Body of pancreas (tissue), 4 donors: ENCODE measurements around the gene STAT5B. TPM values are rescaled to one million over a fixed set of nuclear protein-coding genes. Genes with fewer than 3 reads are reported as not detected.
A peak's percentile ranks its signal among the peaks of the same experiment; 100 is the strongest.

Source experiments
- ATAC-seq: fragments of 150-250 bp; one replicate; pipeline ENCODE4 v1.9.1; 2016
- DNase-seq, 4 donors: peaks; one replicate each; pipeline ENCODE4 v3.0.0-alpha.2; 2019
- H3K27ac ChIP-seq, 4 donors: fragments of 200-600 bp; sonication (generic); 1 replicate in 3 of 4; 2 replicates in 1 of 4; pipeline versions ENCODE4 v1.5.1 to v1.6.1; 2016 to 2019; ENCODE audit warnings: mild to moderate bottlenecking in 1 of 4, mixed read lengths in 1 of 4, moderate library complexity in 1 of 4
- H3K27me3 ChIP-seq, 2 donors: fragments of 200-600 bp; sonication (generic); one replicate each; pipeline ENCODE4 v1.6.0; 2016; ENCODE audit warnings: mild to moderate bottlenecking in 1 of 2
- H3K36me3 ChIP-seq, 2 donors: fragments of 200-600 bp; sonication (generic); replicated peaks in 1 of 2; 2 replicates each; pipeline ENCODE4 v1.5.1; 2016; ENCODE audit warnings: low read depth in 2 of 2; ENCODE audit not compliant: insufficient read depth in 1 of 2
- H3K4me1 ChIP-seq: fragments of 200-600 bp; sonication (generic); one replicate; pipeline ENCODE4 v1.6.0; 2016
- H3K4me3 ChIP-seq, 2 donors: fragments of 200-600 bp; sonication (generic); 1 replicate in 1 of 2; 2 replicates in 1 of 2; pipeline ENCODE4 v1.5.1; 2016 to 2019
- H3K9me3 ChIP-seq, 3 donors: fragments of 200-600 bp; sonication (generic); 1 replicate in 2 of 3; 2 replicates in 1 of 3; pipeline ENCODE4 v1.5.1; 2016
- POLR2A ChIP-seq, 3 donors: fragments of 450-650 bp; IDR thresholded peaks; one replicate each; pipeline ENCODE4 v1.6.1; 2016; ENCODE audit warnings: antibody characterized with exemption in 3 of 3, mild to moderate bottlenecking in 2 of 3
- WGBS, 2 donors: methylation state at CpG; one replicate each; pipeline ENCODE4 v1.1.5; 2017; 5-methylcytosine and 5-hydroxymethylcytosine counted together
- intact Hi-C: fragments of 100-400 bp; cut with DNase I; formaldehyde crosslinking; loops from one replicate; pipeline ENCODE4 v1.15.1; 2023
- total RNA-seq, 2 donors: library from RNA; depleted of rRNA; stranded (reverse); fragments of >200 nt; gene quantifications; one replicate each; pipeline ENCODE4 v1.1.0, GENCODE V29; 2016
- TF ChIP-seq, protein P1 (sequence below), 7 experiments: fragments of 450-650 bp in 4 of 7; fragments of 200-600 bp in 3 of 7; sonication (generic) in 3 of 7; IDR thresholded peaks; one replicate each; pipeline ENCODE4 v1.5.1; 2016 to 2019; ENCODE audit warnings: antibody characterized with exemption in 7 of 7

Gene STAT5B
- total RNA-seq, 2 donors from 2014 or later: 35.3 TPM

GRCh38 chr17:42283241-42284023, 7.2 kb upstream of the STAT5B start:
- H3K36me3 ChIP-seq: no peaks in the 10 kb centered on the region
- H3K4me1 ChIP-seq: peaks cover 22% of the 10 kb centered on the region
- no peak for TF ChIP-seq POLR2A (IDR thresholded peaks at IDR 0.05)
- TF ChIP-seq, protein P1, sequence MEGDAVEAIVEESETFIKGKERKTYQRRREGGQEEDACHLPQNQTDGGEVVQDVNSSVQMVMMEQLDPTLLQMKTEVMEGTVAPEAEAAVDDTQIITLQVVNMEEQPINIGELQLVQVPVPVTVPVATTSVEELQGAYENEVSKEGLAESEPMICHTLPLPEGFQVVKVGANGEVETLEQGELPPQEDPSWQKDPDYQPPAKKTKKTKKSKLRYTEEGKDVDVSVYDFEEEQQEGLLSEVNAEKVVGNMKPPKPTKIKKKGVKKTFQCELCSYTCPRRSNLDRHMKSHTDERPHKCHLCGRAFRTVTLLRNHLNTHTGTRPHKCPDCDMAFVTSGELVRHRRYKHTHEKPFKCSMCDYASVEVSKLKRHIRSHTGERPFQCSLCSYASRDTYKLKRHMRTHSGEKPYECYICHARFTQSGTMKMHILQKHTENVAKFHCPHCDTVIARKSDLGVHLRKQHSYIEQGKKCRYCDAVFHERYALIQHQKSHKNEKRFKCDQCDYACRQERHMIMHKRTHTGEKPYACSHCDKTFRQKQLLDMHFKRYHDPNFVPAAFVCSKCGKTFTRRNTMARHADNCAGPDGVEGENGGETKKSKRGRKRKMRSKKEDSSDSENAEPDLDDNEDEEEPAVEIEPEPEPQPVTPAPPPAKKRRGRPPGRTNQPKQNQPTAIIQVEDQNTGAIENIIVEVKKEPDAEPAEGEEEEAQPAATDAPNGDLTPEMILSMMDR (IDR thresholded peaks at IDR 0.05): no peak
- intact Hi-C loops: loop anchor here (2.0 kb wide), 1 partner anchor 15 kb away; no protein-coding TSS in a partner anchor
- H3K27me3 ChIP-seq: no peaks in the 10 kb centered on the region
- no peaks in the 10 kb centered on the region for H3K9me3 ChIP-seq
- DNase-seq: peak in 2 of 4 donors; percentile 4 to 9
- H3K27ac ChIP-seq: no peak overlapping the region
- no peak for ATAC-seq
- H3K4me3 ChIP-seq: no peak overlapping the region
- WGBS, 2 donors: 83 to 100% methylated on average over 4 to 7 of the region's 7 CpGs

- Histone ChIP-seq H3K27ac (peak overlapping the region in 1 of 4 donors; percentile 57), H3K9me3 (no peaks in the 10 kb centered on the region), H3K4me1 (peaks cover 16% of the 10 kb centered on the region), H3K4me3 (no peak overlapping the region), H3K36me3 (no peaks in the 10 kb centered on the region), H3K27me3 (no peaks in the 10 kb centered on the region)
- DNase-seq: peak in 2 of 4 donors; percentile 2
- ATAC-seq: no peak
- TF ChIP-seq POLR2A (IDR thresholded peaks at IDR 0.05): no peak
- 90% methylated on average over 6 of the region's 6 CpGs for WGBS, 2 donors
- intact Hi-C loops: loop anchor here (2.0 kb wide), 1 partner anchor 16 kb away; no protein-coding TSS in a partner anchor
Observed at GRCh38 chr17:42282478-42283080, 6.4 kb upstream of the STAT5B start.

DNA sequence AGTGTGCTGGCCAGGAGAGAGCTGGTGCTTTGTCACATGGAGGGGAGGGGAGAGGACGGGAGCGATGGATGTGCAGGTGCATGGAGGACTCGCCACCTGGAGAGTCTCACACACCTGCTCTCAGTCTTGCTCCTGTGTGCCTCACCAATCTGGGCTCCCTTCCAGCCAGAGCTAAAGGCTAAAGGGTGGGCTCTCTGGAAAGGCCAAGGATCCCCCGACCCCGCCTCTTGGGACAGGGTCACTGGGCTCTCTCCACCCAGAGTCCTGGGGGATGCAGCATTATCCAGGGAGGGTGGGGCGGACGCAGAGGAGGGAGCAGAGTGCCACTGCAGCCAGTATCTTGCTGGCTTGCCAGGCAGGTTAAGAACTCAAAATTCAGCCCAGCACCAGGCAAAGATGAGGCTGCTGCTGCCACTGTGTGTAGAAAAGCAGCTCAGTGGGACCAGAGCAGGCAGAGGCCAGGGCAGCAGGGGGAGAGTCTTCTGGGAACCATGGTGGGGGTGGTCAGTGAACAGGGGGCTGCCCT, 5.4 kb upstream of the STAT5B start:
- peak overlapping the region; percentile 23 to 58 (median 49) for H3K27ac ChIP-seq
- intact Hi-C loops: loop anchor here (2.0 kb wide), 1 partner anchor 17 kb away; no protein-coding TSS in a partner anchor
- DNase-seq: peak; percentile 58 to 89 (median 88)

GRCh38 chr17:42279776-42280630, 3.8 kb upstream of the STAT5B start:
- no peaks in the 10 kb centered on the region for H3K27me3 ChIP-seq
- H3K4me1 ChIP-seq: peaks cover 19% of the 10 kb centered on the region
- no peaks in the 10 kb centered on the region for H3K9me3 ChIP-seq
- ATAC-seq (no peak), DNase-seq (no peak)
- no peaks in the 10 kb centered on the region for H3K36me3 ChIP-seq
- H3K27ac ChIP-seq: no peak overlapping the region
- intact Hi-C loops: no loop called here
- TF ChIP-seq POLR2A (IDR thresholded peaks at IDR 0.05): no peak
- TF ChIP-seq, protein P1 (IDR thresholded peaks at IDR 0.05): no peak
- 88 to 94% methylated on average over 2 to 4 of the region's 4 CpGs for WGBS, 2 donors
- no peak overlapping the region for H3K4me3 ChIP-seq

More for the DNA sequence above, 5.4 kb upstream of the STAT5B start:
- ATAC-seq: peak; percentile 62
- no peaks in the 10 kb centered on the region for H3K9me3 ChIP-seq
- peak in 1 of 3 donors; percentile 46 for TF ChIP-seq POLR2A (IDR thresholded peaks at IDR 0.05)
- TF ChIP-seq, protein P1 (IDR thresholded peaks at IDR 0.05): no peak
- H3K27me3 ChIP-seq: no peaks in the 10 kb centered on the region
- no peaks in the 10 kb centered on the region for H3K36me3 ChIP-seq
- peaks cover 16% of the 10 kb centered on the region for H3K4me1 ChIP-seq
- WGBS, 2 donors: 38 to 62% methylated on average over 4 to 7 of the region's 7 CpGs
- H3K4me3 ChIP-seq: no peak overlapping the region
